ENCODE results near the gene CCT8.

The CCT8 gene, protein sequence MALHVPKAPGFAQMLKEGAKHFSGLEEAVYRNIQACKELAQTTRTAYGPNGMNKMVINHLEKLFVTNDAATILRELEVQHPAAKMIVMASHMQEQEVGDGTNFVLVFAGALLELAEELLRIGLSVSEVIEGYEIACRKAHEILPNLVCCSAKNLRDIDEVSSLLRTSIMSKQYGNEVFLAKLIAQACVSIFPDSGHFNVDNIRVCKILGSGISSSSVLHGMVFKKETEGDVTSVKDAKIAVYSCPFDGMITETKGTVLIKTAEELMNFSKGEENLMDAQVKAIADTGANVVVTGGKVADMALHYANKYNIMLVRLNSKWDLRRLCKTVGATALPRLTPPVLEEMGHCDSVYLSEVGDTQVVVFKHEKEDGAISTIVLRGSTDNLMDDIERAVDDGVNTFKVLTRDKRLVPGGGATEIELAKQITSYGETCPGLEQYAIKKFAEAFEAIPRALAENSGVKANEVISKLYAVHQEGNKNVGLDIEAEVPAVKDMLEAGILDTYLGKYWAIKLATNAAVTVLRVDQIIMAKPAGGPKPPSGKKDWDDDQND

DNA sequence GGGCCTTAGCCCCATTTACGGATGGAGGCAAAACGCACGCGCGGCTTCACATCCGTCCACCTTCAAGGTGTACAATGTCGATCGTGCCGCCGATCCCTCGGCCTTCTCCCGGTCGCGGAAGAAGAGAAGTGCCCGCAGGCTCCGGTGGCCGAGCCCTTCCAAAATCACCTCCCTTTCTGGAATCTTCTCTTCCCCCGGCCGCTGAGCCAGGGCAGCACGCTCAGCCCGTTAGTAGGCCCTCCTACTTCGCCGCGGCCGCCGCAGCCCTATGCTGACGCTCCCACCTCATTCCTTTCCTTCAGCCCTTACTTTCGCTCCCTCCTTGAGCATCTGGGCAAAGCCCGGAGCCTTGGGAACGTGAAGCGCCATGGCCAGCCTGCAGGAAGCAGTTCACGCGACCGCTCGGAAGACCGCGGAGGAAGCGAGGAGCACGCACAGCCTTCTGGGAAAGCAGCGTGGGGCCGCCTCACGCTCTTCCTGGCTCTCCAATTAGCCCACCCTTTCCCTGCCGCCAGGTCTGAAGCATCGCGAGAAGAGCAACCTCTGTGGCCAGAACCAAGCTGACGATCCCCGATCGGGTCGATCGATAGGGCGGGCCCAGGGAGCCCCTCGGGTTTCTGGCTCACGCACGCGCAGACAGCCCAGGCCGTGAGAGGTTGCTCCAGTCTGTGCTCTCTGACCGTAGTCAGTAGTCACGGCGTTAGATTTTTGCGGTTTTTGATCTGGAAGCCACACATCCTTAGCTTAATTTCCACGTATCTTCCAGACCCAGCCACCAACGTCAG lies at the start of gene CCT8:
CCT8 (minus strand) TSS at position 427 of the 785 bp plus-strand sequence; CDS start at position 369, 58 bp downstream.
- DNase-seq: peak; percentile 98

- no peak for DNase-seq
These were observed 48.3 kb upstream of the CCT8 start for GRCh38 chr21:29121759-29122158.

GRCh38 chr21:29117372-29117955 lies 44.0 kb upstream of the CCT8 start:
- no peak for DNase-seq

DNA sequence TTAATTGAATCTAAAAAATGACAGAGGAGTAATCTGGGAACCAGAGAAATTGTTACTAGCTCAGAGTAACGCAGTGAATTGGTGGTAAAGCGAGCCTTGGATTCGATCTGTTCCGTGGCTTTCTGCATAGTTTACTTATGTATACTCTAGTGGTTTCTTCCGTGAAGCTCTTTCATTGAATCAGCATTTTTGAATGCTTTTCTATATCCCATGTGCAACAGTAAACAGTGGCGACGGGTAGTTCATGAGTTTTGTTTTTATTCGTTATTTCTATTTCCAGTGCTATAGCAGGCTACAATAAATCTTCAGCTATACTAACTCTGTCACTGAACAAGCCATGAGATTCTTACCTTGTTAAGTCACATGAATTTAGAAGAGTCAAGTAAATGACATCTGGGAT lies 42.5 kb upstream of the CCT8 start:
- DNase-seq: no peak

GRCh38 chr21:29114765-29115500 lies 41.5 kb upstream of the CCT8 start:
- DNase-seq: no peak

GRCh38 chr21:29105218-29105617 lies 31.8 kb upstream of the CCT8 start:
- no peak for DNase-seq

DNA sequence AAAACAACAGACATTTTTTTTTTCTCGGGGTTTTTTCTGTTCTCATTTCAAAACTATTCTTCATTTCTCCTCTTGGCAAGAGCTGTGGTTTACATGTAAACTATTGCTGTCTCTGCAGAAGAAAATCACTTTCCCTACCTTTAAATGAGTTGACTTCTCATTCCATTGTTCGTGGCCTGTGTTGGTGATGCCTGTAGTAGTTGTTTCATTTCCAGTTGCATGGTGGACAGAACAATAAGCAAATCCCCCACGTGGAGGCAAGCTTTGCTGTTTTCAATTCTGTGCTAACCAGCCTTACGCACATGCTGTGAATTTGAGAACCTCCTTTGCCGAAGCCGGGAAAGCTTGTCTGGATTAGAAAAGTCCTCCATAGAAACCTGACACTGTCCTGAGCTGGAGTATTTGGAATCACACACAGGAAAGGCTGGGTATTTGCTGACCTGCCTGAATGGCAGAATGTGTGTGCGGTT lies 30.8 kb upstream of the CCT8 start:
- DNase-seq: no peak

DNA sequence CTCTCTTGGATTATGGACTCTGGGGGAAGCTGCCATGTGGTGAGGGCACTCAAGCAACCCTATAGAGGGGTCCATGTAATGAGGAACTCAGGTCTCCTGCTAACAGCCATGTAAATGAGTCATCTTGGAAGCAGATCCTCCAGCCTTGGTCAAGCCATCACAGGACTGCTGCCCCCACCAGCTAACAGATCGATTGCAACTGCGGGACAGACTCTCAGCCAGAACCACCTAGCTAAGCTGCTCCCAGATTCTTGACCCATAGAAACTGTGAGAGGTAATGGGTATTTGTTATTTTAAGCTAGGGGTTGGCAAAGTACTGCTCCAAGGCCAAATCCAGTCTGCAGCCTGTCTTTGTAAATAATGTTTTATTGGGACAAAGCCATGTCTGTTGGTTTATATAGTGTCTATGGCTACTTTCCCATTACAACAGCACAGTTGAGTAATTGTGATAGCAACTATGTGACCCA lies 29.4 kb upstream of the CCT8 start:
- DNase-seq: no peak

GRCh38 chr21:29098156-29098555 lies 24.7 kb upstream of the CCT8 start:
- no peak for DNase-seq

- no peak for DNase-seq
These were observed 23.0 kb upstream of the CCT8 start for GRCh38 chr21:29096218-29097015.

GRCh38 chr21:29092102-29092959 lies 18.9 kb upstream of the CCT8 start:
- DNase-seq: no peak

DNA sequence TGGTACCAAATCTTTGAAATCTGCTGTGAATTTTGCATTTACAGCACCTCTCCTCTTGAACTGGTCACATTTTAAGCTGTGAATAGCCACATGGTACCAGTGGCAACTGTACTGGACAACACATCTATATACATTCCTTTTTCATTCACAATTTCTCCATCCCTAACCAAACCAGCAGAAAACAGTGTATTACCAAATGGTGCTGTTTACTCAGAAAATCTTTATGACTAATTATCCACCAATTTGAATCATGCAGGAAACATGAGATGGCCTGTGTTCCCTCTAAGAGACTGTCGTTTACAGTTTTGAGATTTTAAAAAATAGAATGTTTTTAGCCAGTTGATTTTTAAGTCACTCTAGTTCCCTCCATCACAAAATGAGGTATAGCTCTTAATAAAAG lies 17.6 kb upstream of the CCT8 start:
- no peak for DNase-seq

DNA sequence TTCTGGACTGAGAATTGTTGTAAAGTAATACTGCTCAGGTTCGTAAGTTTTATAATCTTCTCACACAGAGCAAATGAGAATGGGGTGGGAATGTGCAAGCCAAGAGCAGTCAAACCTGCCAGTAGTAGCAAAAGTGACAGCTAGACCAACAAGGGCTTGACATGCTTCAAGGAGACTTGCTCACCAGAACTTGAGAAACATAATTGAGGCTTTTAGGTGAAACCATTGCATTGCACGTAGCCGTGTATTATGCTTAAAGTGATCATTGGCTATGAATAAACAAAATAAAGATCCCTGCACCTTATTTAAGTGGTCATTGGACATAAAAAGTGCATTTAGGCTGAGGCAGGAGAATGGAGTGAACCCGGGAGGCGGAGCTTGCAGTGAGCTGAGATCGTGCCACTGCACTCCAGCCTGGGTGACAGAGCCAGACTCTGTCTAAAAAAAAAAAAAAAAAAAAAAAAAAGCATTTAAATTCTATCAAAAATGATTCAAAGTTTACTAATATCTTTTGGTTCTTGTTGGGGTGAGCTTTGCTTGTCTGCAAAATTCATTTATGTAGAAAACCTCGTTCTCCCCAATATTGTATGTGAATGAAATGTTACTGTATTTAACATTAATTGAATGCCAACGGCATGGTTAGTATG lies 11.8 kb upstream of the CCT8 start:
- DNase-seq: no peak

DNA sequence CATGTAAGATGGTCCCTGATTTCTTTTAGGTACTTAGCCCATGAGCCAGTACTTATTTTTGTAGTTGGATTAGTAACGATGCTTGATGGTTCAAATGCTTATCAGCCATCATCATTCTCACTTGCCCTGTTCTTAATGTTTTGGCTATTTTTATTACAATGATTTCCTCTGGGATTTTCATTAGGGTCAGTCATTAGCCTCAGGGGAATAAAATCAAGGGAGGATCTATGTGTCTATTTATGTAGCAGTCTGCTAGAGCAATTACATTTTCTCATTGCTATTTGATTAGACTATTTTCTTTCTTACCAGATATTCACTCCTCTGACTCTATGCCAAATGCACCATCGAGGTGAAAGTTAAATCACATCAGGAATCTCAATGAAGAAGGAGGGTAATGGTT lies 10.9 kb upstream of the CCT8 start:
- no peak for DNase-seq

DNA sequence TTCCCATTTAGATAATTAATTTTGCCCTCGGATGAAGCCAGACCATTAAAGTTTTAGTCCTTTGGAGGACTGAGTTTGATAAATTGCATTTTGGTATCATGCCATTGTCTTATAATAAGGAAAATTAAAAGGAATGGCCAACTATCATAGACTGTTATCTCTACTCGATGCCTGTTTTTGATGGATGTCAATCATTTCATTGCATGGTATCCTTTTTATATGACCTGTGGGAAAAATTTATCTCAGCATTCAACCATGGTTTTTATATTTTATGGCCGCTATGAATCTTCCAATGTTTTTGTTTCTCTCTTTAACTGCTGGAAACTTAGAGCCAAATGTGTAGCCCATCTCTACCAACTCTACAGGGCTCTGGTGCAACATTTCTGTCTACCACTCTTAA lies 9.9 kb upstream of the CCT8 start:
- DNase-seq: no peak

GRCh38 chr21:29082046-29082815 lies 8.8 kb upstream of the CCT8 start:
- no peak for DNase-seq

DNA sequence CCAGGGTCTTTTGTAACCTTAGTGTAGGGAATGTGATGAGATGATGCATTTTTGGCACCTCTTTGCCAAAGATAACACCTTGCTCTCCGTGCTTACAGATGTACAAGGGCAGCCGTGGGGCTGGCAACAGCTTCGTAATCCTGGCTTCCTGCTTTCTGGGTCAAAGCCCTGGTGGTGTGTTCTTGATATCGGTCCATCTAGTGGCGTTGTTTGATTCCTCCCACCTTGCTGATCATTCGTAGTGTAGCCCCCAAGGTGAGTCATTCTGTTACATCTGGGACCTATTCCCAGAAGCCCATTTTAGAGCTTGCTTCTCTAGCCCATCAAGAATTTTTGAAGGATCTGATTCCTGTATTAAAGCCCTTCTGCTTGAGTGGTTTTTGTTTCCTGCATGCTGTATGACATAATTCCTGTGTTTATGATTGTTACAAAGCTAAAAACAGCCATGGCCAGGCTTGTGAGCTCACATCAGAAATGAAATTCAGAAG lies 7.0 kb upstream of the CCT8 start:
- no peak for DNase-seq

GRCh38 chr21:29078869-29079767 lies 5.7 kb upstream of the CCT8 start:
- DNase-seq: peak; percentile 31 to 35
